Measurements from ENCODE around the gene UBTD2. TPM values are rescaled to one million over a fixed set of nuclear protein-coding genes. Genes with fewer than 3 reads are reported as not detected.

UBTD2 gene
- total RNA-seq, 1 experiment from 2014 or later = 42.6 TPM

- Histone ChIP-seq H3K14ac (ENCODE audit: insufficient read depth, low read length) (no peak overlapping the region; the same call in 1 of the 2 replicates), H3K56ac (ENCODE audit: insufficient read length, low read depth, low read length) (no peak overlapping the region), H3K23me2 (ENCODE audit: insufficient read length, low read depth, low read length, poor library complexity, severe bottlenecking) (no peaks in the 10 kb centered on the region)
Observed at GRCh38 chr5:172173564-172174153, 109.9 kb downstream of the UBTD2 start.

More at GRCh38 chr5:172173564-172174153, 109.9 kb downstream of the UBTD2 start:
- Histone ChIP-seq H2BK20ac (ENCODE audit: low read depth, low read length, poor library complexity, severe bottlenecking) (no peak overlapping the region), H2AK5ac (ENCODE audit: insufficient read length, low read length) (no peak overlapping the region), H3K18ac (ENCODE audit: insufficient read length, low read depth, low read length) (peak overlapping the region; percentile 25), H3K79me1 (ENCODE audit: insufficient read depth, low read depth, low read length, poor library complexity, severe bottlenecking) (no peaks in the 10 kb centered on the region), H3K79me2 (ENCODE audit: insufficient read depth, low read length) (no peaks in the 10 kb centered on the region), H3K23ac (ENCODE audit: insufficient read length, low read depth, low read length) (no peak overlapping the region), H3K4me1 (ENCODE audit: insufficient read depth, low read length) (peaks cover 2% of the 10 kb centered on the region; the same call in 1 of the 2 replicates), H3K9ac (ENCODE audit: extremely low read depth, insufficient read length, low read length) (no peak overlapping the region), H3K27ac (ENCODE audit: insufficient read length, low read depth, low read length) (no peak overlapping the region), H4K5ac (ENCODE audit: insufficient read length, low read depth, low read length) (peak overlapping the region; percentile 31), H4K8ac (replicated peaks; ENCODE audit: insufficient read length, low read depth, low read length) (no peak overlapping the region), H4K20me1 (ENCODE audit: control insufficient read depth, insufficient read depth, insufficient read length) (peaks cover 2% of the 10 kb centered on the region), H2BK5ac (ENCODE audit: insufficient read length, low read length) (no peak overlapping the region), H2BK120ac (ENCODE audit: low read depth, low read length, poor library complexity, severe bottlenecking) (no peak overlapping the region), H2BK12ac (ENCODE audit: insufficient read length, low read depth, low read length) (no peak overlapping the region), H3K4me2 (ENCODE audit: insufficient read depth, insufficient read length, low read length) (no peak overlapping the region), H3K9me3 (ENCODE audit: control insufficient read depth, low read depth, low read length) (no peaks in the 10 kb centered on the region), H3K27me3 (ENCODE audit: insufficient read depth, low read length) (no peaks in the 10 kb centered on the region), H2BK15ac (ENCODE audit: low read depth, low read length) (no peak overlapping the region), H2AFZ (ENCODE audit: low read length) (no peak overlapping the region), H4K91ac (ENCODE audit: insufficient read length, low read depth, low read length) (no peak overlapping the region), H3T11ph (ENCODE audit: low read length) (no peak overlapping the region), H3K4ac (ENCODE audit: low read depth, low read length) (no peak overlapping the region)
- peaks cover 43 to 44% of the 10 kb centered on the region in 2 experiments for H3K4me1 Mint-ChIP-seq
- no peak for DNase-seq
- H3K9me3 Mint-ChIP-seq = no peaks in the 10 kb centered on the region
- peak overlapping the region in 1 of 2 experiments; percentile 34; a peak in 3 of 5 replicates for H3K4me3 Mint-ChIP-seq
- no peaks in the 10 kb centered on the region; a peak in 3 of 7 replicates for H3K36me3 Mint-ChIP-seq (ENCODE audit: insufficient read depth in 1 of 3, low read depth in 3 of 3)
- no peak for TF ChIP-seq CTCF (conservative IDR thresholded peaks at IDR 0.05)
- WGBS (ENCODE audit: extremely low coverage, insufficient read length, low lambda C conversion rate) = no CpG with 5 or more reads among the region's 12 CpGs
- H3K27me3 Mint-ChIP-seq (ENCODE audit: low read depth) = no peaks in the 10 kb centered on the region; the same call in 1 of the 2 replicates
- H3K27ac Mint-ChIP-seq = peak overlapping the region in 1 of 3 experiments; percentile 67; a peak in 3 of 7 replicates
